GM10266 (cell line): Measurements from ENCODE around the gene RNF17.

Source experiments
- DNase-seq: peaks from one replicate; pipeline ENCODE4 v3.0.0; 2012; ENCODE audit errors: extremely low spot score
- TF ChIP-seq, protein P1 (sequence below): IDR thresholded peaks from 2 replicates; pipeline ENCODE4 v1.5.1; 2012; ENCODE audit warnings: mild to moderate bottlenecking, low read depth; ENCODE audit not compliant: control insufficient read depth, insufficient read depth; ENCODE audit errors: missing control alignments

RNF17 gene

DNA sequence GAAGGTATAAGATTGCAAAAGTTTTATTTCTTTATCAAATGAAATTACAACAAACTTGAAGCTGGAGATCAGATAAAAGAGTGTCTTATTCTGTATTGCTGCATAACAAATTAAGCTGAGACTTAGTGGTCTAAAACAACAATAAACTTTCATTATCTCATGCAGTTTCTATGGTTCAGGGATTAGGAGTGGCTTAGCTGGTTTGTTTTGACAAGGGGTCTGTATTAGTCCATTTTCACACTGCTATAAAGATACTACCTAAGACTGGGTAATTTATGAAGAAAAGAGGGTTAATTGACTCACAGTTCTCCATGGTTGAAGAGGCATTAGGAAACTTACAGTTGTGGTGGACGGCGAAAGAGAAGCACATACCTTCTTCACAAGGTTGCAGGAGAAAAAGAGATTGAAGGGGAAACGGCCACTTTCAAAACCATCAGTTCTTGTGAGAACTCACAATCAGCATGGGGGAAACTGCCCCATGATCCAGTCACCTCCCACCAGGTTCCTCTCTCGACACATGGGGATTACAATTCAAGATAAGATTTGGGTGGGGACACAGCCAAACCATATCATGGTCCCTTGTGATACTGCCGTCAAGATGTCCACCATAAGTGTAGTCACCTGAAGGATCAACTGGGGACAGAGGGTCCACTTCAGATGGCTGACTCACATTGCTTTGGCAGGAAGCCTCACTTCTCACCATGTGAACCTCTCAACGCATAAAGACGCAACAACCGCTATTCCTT, 97.8 kb downstream of the RNF17 start:
- DNase-seq, result no peak
- TF ChIP-seq, protein P1, sequence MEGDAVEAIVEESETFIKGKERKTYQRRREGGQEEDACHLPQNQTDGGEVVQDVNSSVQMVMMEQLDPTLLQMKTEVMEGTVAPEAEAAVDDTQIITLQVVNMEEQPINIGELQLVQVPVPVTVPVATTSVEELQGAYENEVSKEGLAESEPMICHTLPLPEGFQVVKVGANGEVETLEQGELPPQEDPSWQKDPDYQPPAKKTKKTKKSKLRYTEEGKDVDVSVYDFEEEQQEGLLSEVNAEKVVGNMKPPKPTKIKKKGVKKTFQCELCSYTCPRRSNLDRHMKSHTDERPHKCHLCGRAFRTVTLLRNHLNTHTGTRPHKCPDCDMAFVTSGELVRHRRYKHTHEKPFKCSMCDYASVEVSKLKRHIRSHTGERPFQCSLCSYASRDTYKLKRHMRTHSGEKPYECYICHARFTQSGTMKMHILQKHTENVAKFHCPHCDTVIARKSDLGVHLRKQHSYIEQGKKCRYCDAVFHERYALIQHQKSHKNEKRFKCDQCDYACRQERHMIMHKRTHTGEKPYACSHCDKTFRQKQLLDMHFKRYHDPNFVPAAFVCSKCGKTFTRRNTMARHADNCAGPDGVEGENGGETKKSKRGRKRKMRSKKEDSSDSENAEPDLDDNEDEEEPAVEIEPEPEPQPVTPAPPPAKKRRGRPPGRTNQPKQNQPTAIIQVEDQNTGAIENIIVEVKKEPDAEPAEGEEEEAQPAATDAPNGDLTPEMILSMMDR, result no peak

DNA sequence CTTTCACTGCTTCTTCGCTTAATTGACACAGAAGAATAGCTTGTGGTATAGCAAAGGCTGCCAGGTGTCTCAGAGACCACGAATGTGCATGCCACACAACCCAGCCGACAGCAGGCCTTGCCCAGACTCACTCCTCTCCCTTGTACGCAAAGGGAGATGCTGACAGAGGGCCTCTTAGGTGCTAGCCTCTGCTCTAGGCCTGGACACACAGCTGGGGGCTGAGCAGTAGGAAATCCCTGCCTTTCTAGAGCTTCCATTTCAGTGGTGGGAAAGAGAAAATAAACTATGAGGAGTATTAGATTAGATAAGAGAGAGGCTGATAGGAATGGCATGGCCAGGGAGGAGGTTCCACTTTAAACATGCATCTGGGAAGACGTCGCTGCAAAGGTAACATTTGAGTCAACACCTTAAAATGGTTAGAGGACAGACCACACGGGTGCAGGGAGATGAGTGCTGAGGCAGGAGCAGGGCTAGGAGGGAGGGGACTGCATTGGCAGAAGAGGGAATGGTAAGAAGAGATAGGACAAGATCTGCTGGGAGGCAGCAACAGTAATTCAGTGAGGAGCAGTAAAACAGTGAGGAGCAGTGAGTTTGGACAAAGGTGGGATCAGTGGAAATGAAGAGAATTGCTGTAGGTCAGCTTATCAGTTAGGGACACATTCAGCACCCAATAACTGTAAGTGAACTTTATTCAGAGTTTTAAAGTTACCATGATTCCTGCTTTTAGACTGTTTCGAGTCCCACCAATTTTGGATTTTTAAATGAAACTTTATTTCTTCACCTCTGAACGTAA, 100.0 kb downstream of the RNF17 start:
- DNase-seq, result no peak
- TF ChIP-seq, protein P1, result no peak

DNA sequence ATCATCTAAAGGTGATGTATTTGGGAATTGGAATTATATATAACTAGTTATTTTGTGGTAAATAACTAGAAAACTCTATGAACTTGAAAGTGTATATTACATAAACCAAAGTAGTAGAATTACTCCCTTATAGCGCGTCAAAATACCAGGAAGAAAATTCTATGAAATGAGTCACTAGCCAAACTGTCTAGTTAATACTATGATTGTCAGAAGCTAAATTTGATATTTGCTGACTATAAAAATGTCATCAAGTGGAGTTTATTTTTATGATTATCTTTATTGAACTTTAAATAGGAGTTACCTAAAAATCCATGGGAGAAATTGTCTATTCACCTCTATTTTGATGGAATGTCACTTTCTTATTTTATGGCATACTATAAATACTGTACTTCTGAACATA, 100.6 kb downstream of the RNF17 start:
- TF ChIP-seq, protein P1, result no peak
- DNase-seq, result no peak

DNA sequence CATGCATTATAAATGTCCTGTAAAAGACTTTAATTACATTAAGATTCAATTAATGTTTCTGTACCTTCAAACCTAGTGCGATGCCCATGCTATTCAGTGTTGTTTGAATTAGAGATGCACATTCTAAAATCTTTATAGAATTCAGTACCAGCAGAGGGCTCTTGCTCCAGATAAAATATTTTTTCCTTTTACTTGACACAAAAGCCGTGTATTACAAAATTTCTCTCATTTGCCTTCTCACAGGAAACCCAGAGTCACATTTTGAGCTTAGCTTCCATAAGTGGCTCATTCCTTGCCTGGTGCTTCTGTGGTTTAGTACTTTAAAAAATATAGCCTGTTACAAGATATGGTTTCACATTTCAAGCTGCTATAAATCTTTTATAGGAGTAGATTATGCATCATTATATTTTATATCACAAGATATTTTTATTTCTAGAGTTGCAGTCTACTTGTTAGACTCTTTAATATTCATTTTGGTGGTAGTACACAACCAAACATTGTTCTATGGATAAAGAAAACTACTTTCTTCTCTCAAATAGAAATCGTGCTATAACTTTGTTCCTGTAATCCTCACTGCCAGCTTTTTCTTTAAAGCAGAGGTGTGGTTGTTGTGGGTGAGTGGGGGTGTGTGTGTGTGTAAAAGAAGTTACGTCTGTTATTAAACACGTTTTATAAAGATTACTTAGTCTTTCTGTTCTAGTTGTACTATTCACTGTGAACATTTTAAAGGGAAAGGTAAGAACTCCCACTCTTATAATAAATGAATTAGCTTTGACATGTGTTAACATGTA, 101.4 kb downstream of the RNF17 start:
- DNase-seq, result no peak
- TF ChIP-seq, protein P1, result peak; percentile 20

DNA sequence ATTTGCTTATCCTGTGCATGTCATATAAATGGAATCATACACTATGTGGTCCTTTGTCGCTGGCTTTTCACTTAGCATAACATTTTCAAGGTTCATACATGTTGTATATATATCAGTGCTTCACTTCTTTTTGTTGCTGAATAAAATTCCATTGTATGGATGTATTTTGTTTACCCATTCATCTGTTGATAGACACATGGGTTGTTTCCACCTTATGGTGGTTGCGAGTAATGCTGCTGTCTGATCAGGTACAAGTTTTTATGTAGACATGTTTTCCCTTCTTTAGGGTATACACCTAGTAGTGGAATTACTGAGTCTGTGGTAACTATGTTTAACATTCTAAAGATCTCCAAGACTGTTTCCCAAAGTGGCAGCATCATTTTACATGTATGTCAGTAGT, 102.5 kb downstream of the RNF17 start:
- DNase-seq, result no peak
- TF ChIP-seq, protein P1, result no peak

DNA sequence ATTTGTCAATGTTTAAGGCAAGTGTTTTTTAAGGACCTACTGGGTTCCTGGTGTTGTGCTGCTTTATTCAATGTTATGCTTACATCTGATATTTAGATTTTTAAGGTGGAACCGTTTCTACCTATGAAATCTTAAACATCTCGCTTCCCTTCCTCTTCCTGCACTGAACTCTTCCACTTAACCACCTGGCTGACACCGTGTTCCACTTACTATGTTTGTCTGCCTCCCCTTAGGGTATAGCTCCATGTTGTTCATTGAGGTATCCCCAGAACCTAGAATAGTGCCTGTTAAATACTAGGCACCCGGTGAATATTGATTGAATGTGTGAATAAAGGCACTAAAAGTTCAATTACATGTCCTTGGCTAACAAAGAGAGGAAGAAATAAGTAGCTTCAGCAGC, 104.9 kb downstream of the RNF17 start:
- no peak for DNase-seq
- TF ChIP-seq, protein P1, result no peak
